DND-41 (cell line): ENCODE measurements around the gene NAA15.

Source experiments
- ATAC-seq: fragments of 200-7000 bp; cut with Tn5 transposase; 3 replicates; pipeline ENCODE4 v1.9.1; 2021; ENCODE audit warnings: low read depth; ENCODE audit not compliant: insufficient read depth
- DNase-seq: peaks from one replicate; pipeline ENCODE4 v3.0.0-alpha.2; 2020
- H2AFZ ChIP-seq: 2 replicates; pipeline ENCODE4 v1.6.0; 2012; ENCODE audit warnings: low read depth, low read length
- H3K27ac ChIP-seq: 2 replicates; pipeline ENCODE4 v1.5.1; 2012; ENCODE audit warnings: low read length, inconsistent platforms
- H3K27me3 ChIP-seq: fragments of 200-600 bp; sonication (generic); 2 replicates; pipeline ENCODE4 v1.6.0; 2012; ENCODE audit warnings: low read length, mild to moderate bottlenecking, inconsistent platforms; ENCODE audit not compliant: insufficient read depth, poor library complexity
- H3K36me3 ChIP-seq: 2 replicates; pipeline ENCODE4 v1.5.1; 2012; ENCODE audit warnings: low read length, inconsistent platforms; ENCODE audit not compliant: insufficient read depth
- H3K4me1 ChIP-seq: 2 replicates; pipeline ENCODE4 v1.5.1; 2012; ENCODE audit warnings: mild to moderate bottlenecking, low read length; ENCODE audit not compliant: insufficient read depth
- H3K4me2 ChIP-seq: 2 replicates; pipeline ENCODE4 v1.6.0; 2012; ENCODE audit warnings: mild to moderate bottlenecking, moderate library complexity, low read length, inconsistent platforms; ENCODE audit not compliant: insufficient read depth
- H3K4me3 ChIP-seq, 2 experiments: fragments of 200-600 bp in 1 of 2; shearing (Covaris generic) in 1 of 2; 2 replicates each; pipeline ENCODE4 v1.5.1; 2012 to 2016; ENCODE audit warnings: inconsistent platforms in 2 of 2, low read length in 2 of 2, mild to moderate bottlenecking in 2 of 2, low read depth in 1 of 2, moderate library complexity in 1 of 2
- H3K79me2 ChIP-seq: 2 replicates; pipeline ENCODE4 v1.6.0; 2012; ENCODE audit warnings: low read length, inconsistent platforms; ENCODE audit not compliant: insufficient read depth
- H3K9ac ChIP-seq: 2 replicates; pipeline ENCODE4 v1.6.0; 2012; ENCODE audit warnings: low read depth, mild to moderate bottlenecking, inconsistent platforms, low read length, moderate library complexity
- H3K9me3 ChIP-seq: 2 replicates; pipeline ENCODE4 v1.5.1; 2012; ENCODE audit warnings: low read length, moderate library complexity, mild to moderate bottlenecking, inconsistent platforms; ENCODE audit not compliant: insufficient read depth, severe bottlenecking
- H4K20me1 ChIP-seq: 2 replicates; pipeline ENCODE4 v1.6.0; 2012; ENCODE audit warnings: low read length; ENCODE audit not compliant: insufficient read depth
- EZH2 ChIP-seq: IDR thresholded peaks from 3 replicates; pipeline ENCODE4 v1.6.1; 2012; ENCODE audit warnings: borderline replicate concordance, low read depth, mild to moderate bottlenecking, moderate library complexity, low read length, inconsistent platforms; ENCODE audit not compliant: severe bottlenecking
- TF ChIP-seq, protein P1 (sequence below): IDR thresholded peaks from 2 replicates; pipeline ENCODE4 v1.5.1; 2012; ENCODE audit warnings: borderline replicate concordance, low read length, moderate library complexity, mild to moderate bottlenecking; ENCODE audit not compliant: poor library complexity, severe bottlenecking; ENCODE audit errors: extremely low read depth

The NAA15 gene

DNA sequence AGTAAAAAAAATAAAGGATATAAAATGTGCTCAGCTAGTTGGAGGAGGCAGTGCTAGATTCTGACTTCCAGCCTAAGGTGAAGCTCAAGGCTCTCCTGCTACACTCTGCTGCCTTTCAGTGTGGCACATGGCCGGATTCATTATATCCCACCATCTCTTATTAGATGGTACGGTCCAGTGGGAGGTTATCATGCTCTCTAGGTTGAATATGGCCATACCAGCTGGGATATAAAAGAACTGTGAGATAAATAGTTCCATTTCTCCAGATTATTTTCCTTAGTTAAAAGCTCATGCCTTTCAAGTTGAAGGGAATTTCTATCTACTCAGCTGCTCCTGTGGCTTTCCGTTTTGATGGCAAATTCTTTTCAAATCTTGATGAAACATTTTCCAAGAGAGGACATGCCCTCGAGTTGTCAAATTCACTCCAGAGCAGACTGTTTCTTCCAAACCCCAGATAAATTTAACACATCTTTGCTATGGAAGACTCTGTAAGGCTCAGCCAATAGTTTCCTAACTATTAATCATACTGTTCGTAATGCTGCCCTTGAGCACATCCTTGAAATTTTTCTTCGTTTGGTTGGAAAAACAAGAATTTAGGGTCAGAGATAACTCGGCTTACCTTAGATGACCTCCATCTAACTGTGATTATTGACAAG lies 19.1 kb upstream of the NAA15 start:
- DNase-seq (no peak), ATAC-seq (no peak)
- H3K4me2 ChIP-seq: no peak overlapping the region
- H2AFZ ChIP-seq: no peak overlapping the region
- TF ChIP-seq, protein P1, sequence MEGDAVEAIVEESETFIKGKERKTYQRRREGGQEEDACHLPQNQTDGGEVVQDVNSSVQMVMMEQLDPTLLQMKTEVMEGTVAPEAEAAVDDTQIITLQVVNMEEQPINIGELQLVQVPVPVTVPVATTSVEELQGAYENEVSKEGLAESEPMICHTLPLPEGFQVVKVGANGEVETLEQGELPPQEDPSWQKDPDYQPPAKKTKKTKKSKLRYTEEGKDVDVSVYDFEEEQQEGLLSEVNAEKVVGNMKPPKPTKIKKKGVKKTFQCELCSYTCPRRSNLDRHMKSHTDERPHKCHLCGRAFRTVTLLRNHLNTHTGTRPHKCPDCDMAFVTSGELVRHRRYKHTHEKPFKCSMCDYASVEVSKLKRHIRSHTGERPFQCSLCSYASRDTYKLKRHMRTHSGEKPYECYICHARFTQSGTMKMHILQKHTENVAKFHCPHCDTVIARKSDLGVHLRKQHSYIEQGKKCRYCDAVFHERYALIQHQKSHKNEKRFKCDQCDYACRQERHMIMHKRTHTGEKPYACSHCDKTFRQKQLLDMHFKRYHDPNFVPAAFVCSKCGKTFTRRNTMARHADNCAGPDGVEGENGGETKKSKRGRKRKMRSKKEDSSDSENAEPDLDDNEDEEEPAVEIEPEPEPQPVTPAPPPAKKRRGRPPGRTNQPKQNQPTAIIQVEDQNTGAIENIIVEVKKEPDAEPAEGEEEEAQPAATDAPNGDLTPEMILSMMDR: no peak
- TF ChIP-seq EZH2: no peak
- H3K79me2 ChIP-seq: no peaks in the 10 kb centered on the region
- no peak overlapping the region for H3K9ac ChIP-seq
- H4K20me1 ChIP-seq: no peaks in the 10 kb centered on the region
- H3K36me3 ChIP-seq: no peaks in the 10 kb centered on the region
- no peaks in the 10 kb centered on the region for H3K9me3 ChIP-seq
- no peaks in the 10 kb centered on the region for H3K27me3 ChIP-seq
- no peak overlapping the region for H3K4me3 ChIP-seq
- no peaks in the 10 kb centered on the region for H3K4me1 ChIP-seq
- H3K27ac ChIP-seq: no peak overlapping the region

DNA sequence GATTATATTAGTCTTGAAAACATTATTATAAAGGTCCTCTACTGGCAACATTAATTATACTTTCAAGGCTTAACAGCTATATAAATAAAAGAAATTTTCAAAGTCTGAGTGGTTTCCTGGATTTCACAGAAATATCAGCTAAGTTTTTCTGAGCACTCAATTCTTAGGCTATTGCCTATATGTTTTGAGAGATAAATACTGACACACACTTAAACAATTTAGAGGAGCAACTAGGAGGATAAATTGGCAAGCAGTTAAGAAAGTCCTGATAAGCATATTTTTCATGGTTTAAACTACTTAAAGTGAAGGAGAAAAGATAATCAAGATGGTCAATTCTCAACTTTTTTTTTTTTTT lies 18.6 kb upstream of the NAA15 start:
- DNase-seq (no peak), ATAC-seq (no peak)
- Histone ChIP-seq H3K79me2 (no peaks in the 10 kb centered on the region), H3K9ac (no peak overlapping the region), H2AFZ (no peak overlapping the region), H3K4me3 (no peak overlapping the region), H3K9me3 (no peaks in the 10 kb centered on the region), H4K20me1 (no peaks in the 10 kb centered on the region), H3K27ac (no peak overlapping the region), H3K27me3 (no peaks in the 10 kb centered on the region), H3K4me2 (no peak overlapping the region), H3K4me1 (no peaks in the 10 kb centered on the region), H3K36me3 (no peaks in the 10 kb centered on the region)
- no peak for TF ChIP-seq EZH2
- TF ChIP-seq, protein P1: no peak

DNA sequence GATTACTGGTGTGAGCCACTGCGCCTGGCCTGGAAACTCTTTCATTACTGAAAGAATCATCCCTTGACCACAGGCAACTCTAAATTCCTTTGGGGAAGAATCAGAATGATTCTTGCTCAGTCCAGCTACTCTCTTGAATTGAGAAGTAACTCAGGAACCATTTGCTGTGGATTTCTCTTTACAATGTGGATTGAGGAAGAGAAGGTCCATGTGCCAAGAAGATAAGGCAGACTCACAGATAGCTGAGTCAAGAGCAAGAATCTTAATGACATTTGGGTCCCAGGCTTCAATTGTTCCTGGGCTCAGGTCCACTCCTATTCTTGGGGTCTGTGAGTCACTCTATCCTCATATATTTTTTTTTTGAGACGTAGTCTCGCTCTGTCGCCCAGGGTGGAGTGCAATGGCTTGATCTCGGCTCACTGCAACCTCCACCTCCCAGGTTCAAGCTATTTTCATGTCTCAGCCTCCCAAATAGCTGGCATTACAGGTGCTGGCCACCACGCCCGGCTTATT lies 15.1 kb upstream of the NAA15 start:
- no peaks in the 10 kb centered on the region for H3K9me3 ChIP-seq
- DNase-seq (no peak), ATAC-seq (no peak)
- H3K27me3 ChIP-seq: no peaks in the 10 kb centered on the region
- H3K79me2 ChIP-seq: no peaks in the 10 kb centered on the region
- no peak overlapping the region for H3K4me2 ChIP-seq
- no peak overlapping the region for H3K9ac ChIP-seq
- H3K4me1 ChIP-seq: no peaks in the 10 kb centered on the region
- no peak overlapping the region for H3K27ac ChIP-seq
- H2AFZ ChIP-seq: no peak overlapping the region
- peaks cover 19% of the 10 kb centered on the region for H3K36me3 ChIP-seq
- no peak overlapping the region for H3K4me3 ChIP-seq
- no peaks in the 10 kb centered on the region for H4K20me1 ChIP-seq
- TF ChIP-seq, protein P1: no peak
- no peak for TF ChIP-seq EZH2
